Skeletal muscle tissue (tissue), 4 donors: ENCODE results near the gene WWP2. TPM values are rescaled to one million over a fixed set of nuclear protein-coding genes. Genes with fewer than 3 reads are reported as not detected.
A peak's percentile ranks its signal among the peaks of the same experiment; 100 is the strongest.
"Not testable (repeated sequence)": the region's sequence is repeated elsewhere in the genome, so short reads cannot be mapped to it uniquely, and the experiment has no call there.

ENCODE experiments used
- H3K27ac ChIP-seq: one replicate; pipeline ENCODE4 v1.7.0; 2013; ENCODE audit warnings: mild to moderate bottlenecking, low read depth, low read length, inconsistent platforms
- H3K27me3 ChIP-seq, 3 donors: one replicate each; pipeline ENCODE4 v1.7.0; 2013; ENCODE audit warnings: low read length in 3 of 3; ENCODE audit not compliant: control insufficient read depth in 3 of 3, insufficient read depth in 3 of 3
- H3K36me3 ChIP-seq, 3 donors: one replicate each; pipeline ENCODE4 v1.7.0; 2013; ENCODE audit warnings: low read length in 3 of 3; ENCODE audit not compliant: control insufficient read depth in 3 of 3, insufficient read depth in 3 of 3
- H3K4me1 ChIP-seq, 3 donors: one replicate each; pipeline ENCODE4 v1.7.0; 2013; ENCODE audit warnings: low read length in 3 of 3, mild to moderate bottlenecking in 3 of 3; ENCODE audit not compliant: control insufficient read depth in 3 of 3, insufficient read depth in 3 of 3
- H3K4me3 ChIP-seq, 3 donors: one replicate each; pipeline ENCODE4 v1.7.0; 2013; ENCODE audit warnings: low read length in 3 of 3
- H3K9ac ChIP-seq, 3 donors: one replicate each; pipeline ENCODE4 v1.7.0; 2013; ENCODE audit warnings: low read length in 3 of 3, mild to moderate bottlenecking in 3 of 3, moderate library complexity in 2 of 3, low read depth in 1 of 3
- H3K9me3 ChIP-seq, 3 donors: one replicate each; pipeline ENCODE4 v1.7.0; 2013; ENCODE audit warnings: low read length in 3 of 3; ENCODE audit not compliant: control insufficient read depth in 3 of 3
- total RNA-seq: library from RNA; depleted of rRNA; stranded (reverse); fragments of >200 nt; gene quantifications from one replicate; pipeline ENCODE4 v1.2.3, GENCODE V29; 2014
- donor health status: Osteomylitis.

The WWP2 gene
- total RNA-seq, 1 donor from 2014 or later: 14.1 TPM

DNA sequence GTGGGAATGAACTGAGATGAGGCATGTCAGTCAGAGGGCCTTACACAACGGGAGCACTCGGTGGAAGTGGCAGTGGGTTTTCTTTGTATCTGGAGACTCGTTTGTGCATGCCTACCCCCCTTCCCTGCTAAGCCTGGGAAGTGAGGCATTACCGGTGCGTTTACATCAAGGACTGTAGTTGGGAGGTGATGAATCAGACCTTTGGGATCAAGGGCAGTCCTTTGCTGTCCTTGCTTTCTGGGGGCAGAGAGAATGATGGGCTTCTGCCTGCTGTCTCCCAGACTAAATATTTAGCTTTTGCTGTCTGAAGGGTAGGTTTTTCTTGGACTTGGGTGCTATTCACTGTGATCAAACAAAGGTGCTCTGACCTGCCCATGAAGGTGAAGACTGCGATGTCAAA, 83.0 kb downstream of the WWP2 start:
- no peak overlapping the region for H3K4me3 ChIP-seq
- H3K4me1 ChIP-seq: peaks cover 17 to 24% (median 20%) of the 10 kb centered on the region in 3 donors
- H3K36me3 ChIP-seq: peaks cover 0 to 3% (median 2%) of the 10 kb centered on the region in 3 donors
- H3K27me3 ChIP-seq: no peaks in the 10 kb centered on the region
- H3K9me3 ChIP-seq: no peaks in the 10 kb centered on the region
- no peak overlapping the region for H3K9ac ChIP-seq
- no peak overlapping the region for H3K27ac ChIP-seq

DNA sequence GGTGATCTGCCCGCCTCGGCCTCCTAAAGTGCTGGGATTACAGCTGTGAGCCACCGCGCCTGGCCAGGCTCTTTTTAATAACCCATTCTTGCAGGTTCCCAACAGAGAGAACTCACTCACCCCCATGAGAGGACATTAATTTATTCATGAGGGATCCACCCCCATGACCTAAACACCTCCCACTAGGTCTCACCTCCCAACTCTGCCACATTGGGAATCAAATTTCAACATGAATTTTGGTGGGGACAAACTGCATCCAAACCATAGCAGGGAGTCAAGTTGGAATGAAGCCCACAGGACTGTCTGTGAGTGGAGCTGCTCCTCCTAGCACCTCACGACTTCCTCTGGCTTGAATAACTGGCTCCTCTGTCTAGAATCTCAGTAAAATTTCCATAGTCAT, 85.5 kb downstream of the WWP2 start:
- Histone ChIP-seq H3K4me1 (peaks cover 16 to 20% (median 17%) of the 10 kb centered on the region in 3 donors), H3K27ac (peak overlapping the region; percentile 90), H3K36me3 (no peaks in the 10 kb centered on the region), H3K9me3 (no peaks in the 10 kb centered on the region), H3K9ac (peak overlapping the region in 1 of 3 donors; percentile 41), H3K4me3 (peak overlapping the region in 1 of 3 donors; percentile 6), H3K27me3 (no peaks in the 10 kb centered on the region)

- H3K27me3 ChIP-seq: no peaks in the 10 kb centered on the region
- H3K4me3 ChIP-seq: peak overlapping the region; percentile 15 to 63 (median 58)
- H3K4me1 ChIP-seq: peaks cover 16 to 20% (median 17%) of the 10 kb centered on the region in 3 donors
- no peaks in the 10 kb centered on the region for H3K36me3 ChIP-seq
- peak overlapping the region; percentile 90 for H3K27ac ChIP-seq
- peak overlapping the region; percentile 60 to 79 (median 77) for H3K9ac ChIP-seq
- no peaks in the 10 kb centered on the region for H3K9me3 ChIP-seq
Measured at GRCh38 chr16:69848637-69849545, 86.8 kb downstream of the WWP2 start.

DNA sequence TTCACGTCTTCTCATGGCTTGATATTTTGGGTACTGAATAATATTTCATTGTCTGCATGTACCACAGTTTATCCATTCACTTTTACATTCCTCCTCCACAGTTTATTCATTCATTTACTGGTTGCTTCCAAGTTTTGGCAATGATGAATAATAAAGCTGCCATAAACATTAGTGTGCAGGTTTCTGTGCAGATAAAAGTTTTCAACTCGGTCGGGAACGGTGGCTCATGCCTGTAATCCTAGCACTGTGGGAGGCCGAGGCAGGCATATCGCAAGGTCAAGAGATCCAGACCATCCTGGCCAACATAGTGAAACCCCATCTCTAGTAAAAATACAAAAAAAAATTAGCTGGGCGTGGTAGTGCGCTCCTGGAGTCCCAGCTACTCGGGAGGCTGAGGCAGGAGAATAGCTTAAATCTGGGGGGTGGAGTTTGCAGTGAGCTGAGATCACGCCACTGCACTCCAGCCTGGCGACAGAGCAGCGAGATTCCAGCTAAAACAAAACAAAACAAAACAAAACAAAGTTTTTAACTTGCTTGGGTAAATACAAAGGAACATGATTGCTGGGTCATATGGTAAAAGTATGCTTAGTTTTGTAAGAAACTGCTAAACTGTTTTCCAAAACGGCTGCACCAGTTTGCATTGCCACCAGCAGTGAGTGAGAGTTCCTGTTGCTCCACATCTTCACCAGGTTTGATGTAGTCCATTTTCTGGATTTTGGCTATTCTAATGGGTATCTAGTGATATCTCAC, 89.5 kb downstream of the WWP2 start:
- Histone ChIP-seq H3K27ac (no peak overlapping the region), H3K36me3 (no peaks in the 10 kb centered on the region), H3K4me1 (peaks cover 16 to 20% (median 17%) of the 10 kb centered on the region in 3 donors), H3K27me3 (no peaks in the 10 kb centered on the region), H3K9ac (no peak overlapping the region), H3K9me3 (no peaks in the 10 kb centered on the region), H3K4me3 (no peak overlapping the region)

GRCh38 chr16:69852815-69853214, 90.7 kb downstream of the WWP2 start:
- Histone ChIP-seq H3K9me3 (no peaks in the 10 kb centered on the region), H3K4me3 (no peak overlapping the region), H3K36me3 (no peaks in the 10 kb centered on the region), H3K4me1 (peaks cover 15 to 18% (median 16%) of the 10 kb centered on the region in 3 donors), H3K27me3 (no peaks in the 10 kb centered on the region), H3K27ac (no peak overlapping the region), H3K9ac (no peak overlapping the region)

DNA sequence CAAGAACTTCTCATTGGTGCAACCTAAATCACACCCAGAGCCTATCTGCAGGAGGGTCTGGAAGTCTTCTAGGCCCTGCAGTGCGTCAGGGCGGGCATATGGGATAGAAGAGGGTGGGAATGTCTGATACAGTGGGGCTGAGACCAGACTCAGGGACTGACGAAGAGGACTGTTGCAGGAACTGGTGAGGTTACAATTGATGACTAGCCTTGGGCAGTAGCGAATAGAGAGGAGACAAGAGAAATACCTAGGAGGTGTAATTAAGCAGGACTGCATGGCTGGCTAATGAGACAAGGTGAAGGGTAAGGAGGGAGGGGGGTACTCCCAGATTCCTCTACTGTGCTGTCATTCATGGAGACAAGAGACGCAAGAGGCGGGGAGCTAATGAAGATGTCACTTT, 91.3 kb downstream of the WWP2 start:
- Histone ChIP-seq H3K4me1 (peaks cover 9 to 12% (median 11%) of the 10 kb centered on the region in 3 donors), H3K27ac (no peak overlapping the region), H3K9me3 (no peaks in the 10 kb centered on the region), H3K27me3 (no peaks in the 10 kb centered on the region), H3K4me3 (no peak overlapping the region), H3K9ac (no peak overlapping the region), H3K36me3 (no peaks in the 10 kb centered on the region)

GRCh38 chr16:69854776-69855175, 92.6 kb downstream of the WWP2 start:
- H3K27me3 ChIP-seq, H3K4me1 ChIP-seq, H3K36me3 ChIP-seq, H3K4me3 ChIP-seq, H3K27ac ChIP-seq, H3K9ac ChIP-seq, H3K9me3 ChIP-seq: not testable (repeated sequence)

GRCh38 chr16:69855592-69855991, 93.5 kb downstream of the WWP2 start:
- Histone ChIP-seq H3K4me3 (no peak overlapping the region), H3K4me1 (peaks cover 6 to 11% (median 9%) of the 10 kb centered on the region in 3 donors), H3K9me3 (no peaks in the 10 kb centered on the region), H3K27me3 (no peaks in the 10 kb centered on the region), H3K9ac (no peak overlapping the region), H3K36me3 (no peaks in the 10 kb centered on the region), H3K27ac (no peak overlapping the region)

GRCh38 chr16:69858191-69859104, 96.3 kb downstream of the WWP2 start:
- H3K36me3 ChIP-seq: no peaks in the 10 kb centered on the region
- H3K9ac ChIP-seq: peak overlapping the region in 1 of 3 donors; percentile 28
- H3K27me3 ChIP-seq: no peaks in the 10 kb centered on the region
- no peaks in the 10 kb centered on the region for H3K9me3 ChIP-seq
- H3K27ac ChIP-seq: peak overlapping the region; percentile 40
- no peak overlapping the region for H3K4me3 ChIP-seq
- H3K4me1 ChIP-seq: peaks cover 22 to 24% (median 23%) of the 10 kb centered on the region in 3 donors
